Smooth muscle cell (in vitro differentiated cells): Measurements from ENCODE around the gene RFT1. TPM values are rescaled to one million over a fixed set of nuclear protein-coding genes. Genes with fewer than 3 reads are reported as not detected.

Source experiments
- DNase-seq: peaks from one replicate; lab custom pipeline; 2025; ENCODE audit not compliant: unreplicated experiment; lab: John Stamatoyannopoulos, UW
- H2AFZ ChIP-seq: fragments of 200-600 bp; sonication (generic); 2 replicates; pipeline ENCODE4 v1.6.0; 2016; ENCODE audit warnings: antibody characterized with exemption, low read depth, mild to moderate bottlenecking
- H3F3A ChIP-seq: fragments of 200-600 bp; sonication (generic); 2 replicates; pipeline ENCODE4 v1.6.0; 2017; ENCODE audit warnings: antibody characterized with exemption, low read depth
- H3K27ac ChIP-seq: fragments of 200-600 bp; sonication (generic); 2 replicates; pipeline ENCODE4 v1.5.1; 2016; ENCODE audit warnings: low read depth, mild to moderate bottlenecking
- H3K27me3 ChIP-seq: fragments of 200-600 bp; sonication (generic); 2 replicates; pipeline ENCODE4 v1.6.1; 2016; ENCODE audit warnings: low read depth, mild to moderate bottlenecking
- H3K36me3 ChIP-seq: fragments of 200-600 bp; sonication (generic); 2 replicates; pipeline ENCODE4 v1.5.1; 2016; ENCODE audit warnings: low read depth
- H3K4me1 ChIP-seq: fragments of 200-600 bp; sonication (generic); 2 replicates; pipeline ENCODE4 v1.5.1; 2016; ENCODE audit warnings: low read depth
- H3K4me2 ChIP-seq: fragments of 200-600 bp; sonication (generic); 2 replicates; pipeline ENCODE4 v1.6.0; 2016; ENCODE audit warnings: mild to moderate bottlenecking
- H3K4me3 ChIP-seq: fragments of 200-600 bp; sonication (generic); 2 replicates; pipeline ENCODE4 v1.5.1; 2016; ENCODE audit warnings: mild to moderate bottlenecking
- H3K79me2 ChIP-seq: fragments of 200-600 bp; sonication (generic); 2 replicates; pipeline ENCODE4 v1.6.0; 2016; ENCODE audit warnings: low read depth, mild to moderate bottlenecking
- H3K9ac ChIP-seq: fragments of 200-600 bp; sonication (generic); 2 replicates; pipeline ENCODE4 v1.6.0; 2016; ENCODE audit warnings: low read depth
- H3K9me3 ChIP-seq: fragments of 200-600 bp; sonication (generic); replicated peaks from 2 replicates; pipeline ENCODE4 v1.5.1; 2016; ENCODE audit warnings: low read depth
- H4K20me1 ChIP-seq: fragments of 200-600 bp; sonication (generic); 2 replicates; pipeline ENCODE4 v1.6.0; 2016; ENCODE audit warnings: low read depth
- WGBS: methylation state at CpG from one replicate; pipeline ENCODE4 v1.1.7; 2016; ENCODE audit warnings: low lambda C conversion rate; 5-methylcytosine and 5-hydroxymethylcytosine counted together
- polyA plus RNA-seq: library from polyadenylated mRNA; unstranded; fragments of >200 nt; fragmentation: Nextera tagmentation; extraction: Ambion mirVana; gene quantifications from 2 replicates; pipeline ENCODE4 v1.2.1, GENCODE V29; 2016
- total RNA-seq: library from RNA; depleted of rRNA; stranded (reverse); fragments of >200 nt; gene quantifications from 2 replicates; pipeline ENCODE4 v1.2.3, GENCODE V29; 2014
- TF ChIP-seq, protein P1 (sequence below): fragments of 200-600 bp; sonication (generic); IDR thresholded peaks from 2 replicates; pipeline ENCODE4 v1.5.1; 2017; ENCODE audit warnings: borderline replicate concordance, mild to moderate bottlenecking, antibody characterized with exemption; ENCODE audit not compliant: insufficient read depth, poor library complexity, severe bottlenecking

The RFT1 gene
- total and polyA plus RNA-seq, 2 experiments from 2014 or later, result 13.3 to 25.7 TPM

GRCh38 chr3:53122933-53123305 lies 7.3 kb downstream of the RFT1 start:
- H3K79me2 ChIP-seq, result no peaks in the 10 kb centered on the region
- H3K4me3 ChIP-seq, result no peak overlapping the region
- 97% methylated on average over 1 of the region's 1 CpG for WGBS
- H2AFZ ChIP-seq, result no peak overlapping the region
- no peaks in the 10 kb centered on the region for H3F3A ChIP-seq
- H3K27me3 ChIP-seq, result no peaks in the 10 kb centered on the region
- no peaks in the 10 kb centered on the region for H3K9me3 ChIP-seq
- no peaks in the 10 kb centered on the region for H3K4me1 ChIP-seq
- H3K9ac ChIP-seq, result no peak overlapping the region
- H3K4me2 ChIP-seq, result no peak overlapping the region
- no peak for DNase-seq
- H3K27ac ChIP-seq, result no peak overlapping the region
- H4K20me1 ChIP-seq, result no peaks in the 10 kb centered on the region
- TF ChIP-seq, protein P1, sequence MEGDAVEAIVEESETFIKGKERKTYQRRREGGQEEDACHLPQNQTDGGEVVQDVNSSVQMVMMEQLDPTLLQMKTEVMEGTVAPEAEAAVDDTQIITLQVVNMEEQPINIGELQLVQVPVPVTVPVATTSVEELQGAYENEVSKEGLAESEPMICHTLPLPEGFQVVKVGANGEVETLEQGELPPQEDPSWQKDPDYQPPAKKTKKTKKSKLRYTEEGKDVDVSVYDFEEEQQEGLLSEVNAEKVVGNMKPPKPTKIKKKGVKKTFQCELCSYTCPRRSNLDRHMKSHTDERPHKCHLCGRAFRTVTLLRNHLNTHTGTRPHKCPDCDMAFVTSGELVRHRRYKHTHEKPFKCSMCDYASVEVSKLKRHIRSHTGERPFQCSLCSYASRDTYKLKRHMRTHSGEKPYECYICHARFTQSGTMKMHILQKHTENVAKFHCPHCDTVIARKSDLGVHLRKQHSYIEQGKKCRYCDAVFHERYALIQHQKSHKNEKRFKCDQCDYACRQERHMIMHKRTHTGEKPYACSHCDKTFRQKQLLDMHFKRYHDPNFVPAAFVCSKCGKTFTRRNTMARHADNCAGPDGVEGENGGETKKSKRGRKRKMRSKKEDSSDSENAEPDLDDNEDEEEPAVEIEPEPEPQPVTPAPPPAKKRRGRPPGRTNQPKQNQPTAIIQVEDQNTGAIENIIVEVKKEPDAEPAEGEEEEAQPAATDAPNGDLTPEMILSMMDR, result no peak
- H3K36me3 ChIP-seq, result peaks cover 16% of the 10 kb centered on the region

DNA sequence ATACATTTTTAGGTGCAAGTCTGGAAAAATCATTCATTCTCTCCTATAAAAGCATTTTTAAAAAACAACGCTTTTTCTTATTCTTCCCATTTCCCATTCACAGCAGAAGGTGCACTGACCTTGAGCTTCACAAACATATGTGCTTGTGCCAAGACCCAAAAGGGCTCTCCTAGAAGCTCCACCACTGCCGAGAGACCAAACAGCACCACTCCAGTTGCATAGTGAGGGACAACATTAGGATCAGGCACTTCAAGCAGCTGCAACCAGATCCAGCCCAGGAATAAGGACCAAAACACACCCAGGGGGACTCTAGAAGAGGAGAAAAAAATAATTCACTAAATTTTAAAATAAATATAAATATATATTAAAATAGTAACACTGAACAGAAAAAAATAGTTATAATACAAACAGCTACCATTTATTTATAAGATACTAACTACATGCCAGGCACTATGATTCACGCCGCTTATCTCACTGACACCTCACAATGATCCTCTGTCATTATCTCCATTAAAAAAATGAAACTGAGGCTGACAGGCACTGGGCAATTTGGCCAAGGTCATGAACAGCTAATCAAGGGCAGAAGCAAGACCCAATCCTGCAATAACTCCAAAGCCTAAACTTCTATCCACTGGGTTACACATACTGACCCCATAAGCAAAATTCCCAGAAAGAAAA lies 7.8 kb downstream of the RFT1 start:
- 99% methylated on average over 4 of the region's 4 CpGs for WGBS
- H4K20me1 ChIP-seq, result no peaks in the 10 kb centered on the region
- no peak overlapping the region for H3K9ac ChIP-seq
- H3K4me2 ChIP-seq, result no peak overlapping the region
- H3K79me2 ChIP-seq, result no peaks in the 10 kb centered on the region
- peaks cover 16% of the 10 kb centered on the region for H3K36me3 ChIP-seq
- no peak for DNase-seq
- no peaks in the 10 kb centered on the region for H3K27me3 ChIP-seq
- no peak overlapping the region for H3K4me3 ChIP-seq
- TF ChIP-seq, protein P1, result no peak
- H3K9me3 ChIP-seq, result no peaks in the 10 kb centered on the region
- no peaks in the 10 kb centered on the region for H3F3A ChIP-seq
- H3K4me1 ChIP-seq, result no peaks in the 10 kb centered on the region
- H2AFZ ChIP-seq, result no peak overlapping the region
- H3K27ac ChIP-seq, result no peak overlapping the region

- H3K4me2 ChIP-seq, result no peak overlapping the region
- H3K4me1 ChIP-seq, result no peaks in the 10 kb centered on the region
- TF ChIP-seq, protein P1, result no peak
- no peak for DNase-seq
- H3K9ac ChIP-seq, result no peak overlapping the region
- no peaks in the 10 kb centered on the region for H3K79me2 ChIP-seq
- H3K4me3 ChIP-seq, result no peak overlapping the region
- no peaks in the 10 kb centered on the region for H3F3A ChIP-seq
- peaks cover 23% of the 10 kb centered on the region for H3K36me3 ChIP-seq
- WGBS, result 98% methylated on average over 5 of the region's 5 CpGs
- no peak overlapping the region for H2AFZ ChIP-seq
- H3K27me3 ChIP-seq, result no peaks in the 10 kb centered on the region
- no peaks in the 10 kb centered on the region for H4K20me1 ChIP-seq
- H3K9me3 ChIP-seq, result no peaks in the 10 kb centered on the region
- H3K27ac ChIP-seq, result no peak overlapping the region
These were observed 9.9 kb downstream of the RFT1 start for GRCh38 chr3:53120336-53120735.

DNA sequence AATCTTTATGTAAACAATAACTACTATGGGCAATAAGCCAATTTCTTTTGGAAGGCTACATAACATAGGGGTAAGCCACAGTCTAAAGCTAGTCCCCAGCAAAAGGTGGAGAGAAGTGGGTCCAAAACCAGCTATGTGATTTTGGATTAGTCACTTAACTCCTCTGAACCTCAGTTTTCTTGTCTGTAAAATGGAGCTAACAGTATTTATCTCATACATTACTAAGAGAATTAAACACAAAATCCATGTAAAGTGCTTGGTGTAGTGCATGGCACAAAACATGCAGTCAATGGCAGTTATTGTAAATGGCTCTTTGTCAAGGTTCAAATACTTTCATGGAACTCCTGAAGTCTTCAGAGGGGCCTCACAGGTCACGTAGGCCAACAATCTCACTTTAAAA lies 13.3 kb downstream of the RFT1 start:
- no peak overlapping the region for H3K9ac ChIP-seq
- peaks cover 12% of the 10 kb centered on the region for H3K36me3 ChIP-seq
- TF ChIP-seq, protein P1, result no peak
- no peaks in the 10 kb centered on the region for H3K27me3 ChIP-seq
- no peak overlapping the region for H3K4me2 ChIP-seq
- H3K9me3 ChIP-seq, result no peaks in the 10 kb centered on the region
- no peaks in the 10 kb centered on the region for H3K4me1 ChIP-seq
- 100% methylated on average over 1 of the region's 1 CpG for WGBS
- H4K20me1 ChIP-seq, result peaks cover 5% of the 10 kb centered on the region
- no peaks in the 10 kb centered on the region for H3K79me2 ChIP-seq
- H3K4me3 ChIP-seq, result no peak overlapping the region
- H3F3A ChIP-seq, result no peaks in the 10 kb centered on the region
- DNase-seq, result no peak
- H2AFZ ChIP-seq, result no peak overlapping the region
- H3K27ac ChIP-seq, result no peak overlapping the region
